ENCODE data around the gene BHLHE40.
A peak's percentile ranks its signal among the peaks of the same experiment; 100 is the strongest.

Gene BHLHE40

GRCh38 chr3:5002871-5003247, 23.6 kb downstream of the BHLHE40 start:
- TF ChIP-seq, protein P1, sequence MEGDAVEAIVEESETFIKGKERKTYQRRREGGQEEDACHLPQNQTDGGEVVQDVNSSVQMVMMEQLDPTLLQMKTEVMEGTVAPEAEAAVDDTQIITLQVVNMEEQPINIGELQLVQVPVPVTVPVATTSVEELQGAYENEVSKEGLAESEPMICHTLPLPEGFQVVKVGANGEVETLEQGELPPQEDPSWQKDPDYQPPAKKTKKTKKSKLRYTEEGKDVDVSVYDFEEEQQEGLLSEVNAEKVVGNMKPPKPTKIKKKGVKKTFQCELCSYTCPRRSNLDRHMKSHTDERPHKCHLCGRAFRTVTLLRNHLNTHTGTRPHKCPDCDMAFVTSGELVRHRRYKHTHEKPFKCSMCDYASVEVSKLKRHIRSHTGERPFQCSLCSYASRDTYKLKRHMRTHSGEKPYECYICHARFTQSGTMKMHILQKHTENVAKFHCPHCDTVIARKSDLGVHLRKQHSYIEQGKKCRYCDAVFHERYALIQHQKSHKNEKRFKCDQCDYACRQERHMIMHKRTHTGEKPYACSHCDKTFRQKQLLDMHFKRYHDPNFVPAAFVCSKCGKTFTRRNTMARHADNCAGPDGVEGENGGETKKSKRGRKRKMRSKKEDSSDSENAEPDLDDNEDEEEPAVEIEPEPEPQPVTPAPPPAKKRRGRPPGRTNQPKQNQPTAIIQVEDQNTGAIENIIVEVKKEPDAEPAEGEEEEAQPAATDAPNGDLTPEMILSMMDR (IDR thresholded peaks at IDR 0.05; ENCODE audit: control extremely low read depth, extremely low read depth, low read depth, missing control alignments), result no peak
- DNase-seq (ENCODE audit: extremely low spot score), result no peak
- ChIA-PET POLR2A (no interaction called here), CTCF (interaction anchor here (1.3 kb wide), 2 partner anchors 14 to 289 kb away, joined by 3 read pairs; no protein-coding TSS in a partner anchor)

DNA sequence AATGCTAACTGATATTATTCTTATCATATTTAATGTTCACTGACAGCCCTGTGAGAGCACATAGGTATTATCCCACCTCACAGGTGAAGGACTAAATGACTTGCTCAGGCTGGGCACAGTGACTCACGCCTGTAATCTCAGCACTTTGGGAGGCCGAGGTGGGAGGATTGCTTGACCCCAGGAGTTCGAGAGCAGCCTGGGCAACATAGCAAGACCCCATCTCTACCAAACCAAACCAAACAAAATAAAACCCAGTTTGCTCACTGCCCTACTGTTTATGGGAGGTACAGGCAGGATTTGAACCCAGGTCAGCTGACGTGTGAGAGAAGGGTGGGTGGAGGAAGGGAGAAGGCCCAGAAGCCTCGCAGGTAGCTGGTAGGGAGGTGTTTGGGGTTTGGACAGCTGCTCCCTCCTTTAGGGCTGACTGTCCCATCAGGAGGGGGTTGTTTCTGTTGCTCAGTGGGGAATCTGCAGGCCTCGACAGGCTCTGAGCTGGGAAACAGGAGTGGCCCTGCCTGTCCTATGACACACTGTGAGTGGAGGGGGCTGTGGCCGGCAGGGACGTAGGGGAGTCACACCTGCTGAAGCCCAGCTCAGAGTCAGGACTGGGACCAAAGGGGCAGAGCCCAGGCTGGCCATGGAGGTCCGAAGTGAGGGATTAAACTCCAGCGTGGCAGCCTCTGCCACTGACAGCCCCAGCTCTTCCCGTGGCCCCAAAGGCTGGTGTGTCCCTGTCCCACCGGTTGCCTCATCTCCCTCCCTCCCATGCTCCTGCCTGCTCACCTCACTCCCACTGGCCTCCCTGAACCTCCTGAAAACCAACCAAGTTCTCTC, 25.3 kb downstream of the BHLHE40 start:
- TF ChIP-seq, protein P1 (IDR thresholded peaks at IDR 0.05; ENCODE audit: control extremely low read depth, extremely low read depth, low read depth, missing control alignments), result no peak
- ChIA-PET POLR2A (no interaction called here), CTCF (interaction anchor here (1.0 to 2.3 kb wide), 4 partner anchors 10 to 293 kb away, joined by 3 to 7 read pairs (median 6); partner anchors contain the start of gene BHLHE40)
- no peak for DNase-seq (ENCODE audit: extremely low spot score)

DNA sequence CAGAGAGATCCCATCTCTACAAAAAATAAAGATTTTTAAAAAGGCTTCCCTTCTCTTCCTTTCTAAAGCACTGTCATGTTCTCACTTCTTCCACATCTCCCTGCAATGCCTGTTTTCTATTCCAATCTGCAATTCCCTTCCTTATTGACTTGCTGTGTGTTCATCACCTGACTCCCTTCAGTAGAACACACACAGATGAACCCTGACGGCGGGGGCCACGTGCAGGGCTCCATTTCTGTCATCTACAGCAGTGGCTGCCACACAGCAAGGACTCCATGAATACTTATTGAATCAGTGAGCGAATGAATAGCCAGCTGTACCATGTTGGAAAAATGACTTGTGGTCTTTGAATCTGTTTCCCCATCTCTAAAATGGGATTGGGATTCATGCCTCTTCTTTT, 26.1 kb downstream of the BHLHE40 start:
- no peak for DNase-seq (ENCODE audit: extremely low spot score)
- POLR2A ChIA-PET, result no interaction called here
- CTCF ChIA-PET, result interaction anchor here (0.7 to 2.3 kb wide), 5 partner anchors 11 to 294 kb away, joined by 3 to 7 read pairs (median 5); partner anchors contain the start of gene BHLHE40
- TF ChIP-seq, protein P1 (IDR thresholded peaks at IDR 0.05; ENCODE audit: control extremely low read depth, extremely low read depth, low read depth, missing control alignments), result no peak

- ChIA-PET CTCF (interaction anchor here (0.6 to 2.9 kb wide), 12 partner anchors 10 to 295 kb away, joined by 3 to 14 read pairs (median 4); partner anchors contain the start of gene BHLHE40), POLR2A (interaction anchor here (0.7 to 3.1 kb wide), 4 partner anchors 15 to 30 kb away, joined by 4 to 19 read pairs (median 6); partner anchors contain the start of gene BHLHE40)
- TF ChIP-seq, protein P1 (IDR thresholded peaks at IDR 0.05; ENCODE audit: control extremely low read depth, extremely low read depth, low read depth, missing control alignments), result peak; percentile 11
- DNase-seq (ENCODE audit: extremely low spot score), result peak; percentile 84
Observed at GRCh38 chr3:5006755-5007202, 27.5 kb downstream of the BHLHE40 start.

DNA sequence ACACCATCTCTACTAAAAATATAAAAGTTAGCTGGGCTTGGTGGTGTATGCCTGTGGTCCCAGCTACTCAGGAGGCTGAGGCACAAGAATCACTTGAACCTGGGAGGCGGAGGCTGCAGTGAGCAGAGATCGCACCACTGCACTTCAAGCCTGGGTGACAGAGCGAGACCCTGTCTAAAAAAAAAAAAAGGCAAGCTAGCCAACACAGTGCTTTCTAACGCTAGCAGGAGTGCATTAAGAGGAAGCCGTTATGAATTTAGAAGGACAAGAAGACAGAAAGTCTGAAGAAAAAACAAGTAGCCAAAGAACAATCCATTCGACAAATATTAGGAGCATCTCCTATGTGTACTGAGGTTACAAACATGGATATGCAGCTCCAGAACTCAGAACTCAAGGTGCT, 28.6 kb downstream of the BHLHE40 start:
- DNase-seq (ENCODE audit: extremely low spot score), result no peak
- TF ChIP-seq, protein P1 (IDR thresholded peaks at IDR 0.05; ENCODE audit: control extremely low read depth, extremely low read depth, low read depth, missing control alignments), result no peak
- ChIA-PET CTCF (interaction anchor here (1.0 to 2.9 kb wide), 13 partner anchors 13 to 296 kb away, joined by 3 to 14 read pairs (median 8); partner anchors contain the start of gene BHLHE40), POLR2A (interaction anchor here (0.7 to 3.1 kb wide), 4 partner anchors 9 to 29 kb away, joined by 5 to 19 read pairs (median 7); partner anchors contain the start of gene BHLHE40)

GRCh38 chr3:5009506-5010109, 30.4 kb downstream of the BHLHE40 start:
- TF ChIP-seq, protein P1 (IDR thresholded peaks at IDR 0.05; ENCODE audit: control extremely low read depth, extremely low read depth, low read depth, missing control alignments), result no peak
- DNase-seq (ENCODE audit: extremely low spot score), result no peak
- ChIA-PET POLR2A (interaction anchor here (3.1 kb wide), 1 partner anchor 30 kb away, joined by 19 read pairs; the partner anchor contains the start of gene BHLHE40), CTCF (interaction anchor here (0.8 to 2.2 kb wide), 10 partner anchors 8 to 298 kb away, joined by 3 to 9 read pairs (median 5); partner anchors contain the start of gene BHLHE40)

Data from GM10248 (cell line).